K562 (cell line): ENCODE data around the gene RNF207. TPM values are rescaled to one million over a fixed set of nuclear protein-coding genes. Genes with fewer than 3 reads are reported as not detected.
A peak's percentile ranks its signal among the peaks of the same experiment; 100 is the strongest.

Source experiments
- CHD1 ChIP-seq: fragments of 200-600 bp; sonication (generic); IDR thresholded peaks from one replicate; pipeline ENCODE4 v1.6.1; 2012; ENCODE audit warnings: mild to moderate bottlenecking, moderate library complexity, low read length, inconsistent platforms
- ESRRB ChIP-seq: fragments of 250-450 bp; sonication (Bioruptor Pico); IDR thresholded peaks from 2 replicates; pipeline ENCODE4 v1.5.0; 2020; ENCODE audit warnings: mild to moderate bottlenecking, moderate library complexity, borderline replicate concordance
- MEIS2 ChIP-seq: fragments of 450-650 bp; IDR thresholded peaks from 2 replicates; pipeline ENCODE4 v1.6.1; 2014; ENCODE audit warnings: mild to moderate bottlenecking; ENCODE audit not compliant: partially characterized antibody
- NRF1 ChIP-seq, 2 experiments: fragments of 450-650 bp; IDR thresholded peaks in 1 of 2; conservative IDR thresholded peaks in 1 of 2; 2 replicates each; pipeline ENCODE4 v1.6.1; 2014; ENCODE audit warnings: mild to moderate bottlenecking in 2 of 2
- RBBP5 ChIP-seq: fragments of 200-600 bp; sonication (generic); IDR thresholded peaks from 2 replicates; pipeline ENCODE4 v1.6.1; 2012; ENCODE audit warnings: borderline replicate concordance, mild to moderate bottlenecking, low read length, control low read depth, inconsistent platforms; ENCODE audit not compliant: insufficient read depth, poor library complexity, severe bottlenecking
- SIN3A ChIP-seq, 2 experiments: fragments of 150-350 bp in 1 of 2; IDR thresholded peaks; 2 replicates each; pipeline ENCODE4 v1.6.1; 2011 to 2016; ENCODE audit warnings: borderline replicate concordance in 2 of 2, low read depth in 2 of 2, low read length in 2 of 2, mild to moderate bottlenecking in 2 of 2, moderate library complexity in 2 of 2; ENCODE audit not compliant: control insufficient read depth in 1 of 2
- U2AF1 ChIP-seq: fragments of 200-400 bp; formaldehyde crosslinking; optimal IDR thresholded peaks from 2 replicates; pipeline ENCODE3; 2017; ENCODE audit warnings: mild to moderate bottlenecking, low read depth, low read length, moderate library complexity
- ZC3H4 ChIP-seq: sonication (generic); formaldehyde crosslinking; IDR thresholded peaks from 2 replicates; pipeline ENCODE4 v1.9.0; 2021; ENCODE audit warnings: missing genetic modification reagents, borderline replicate concordance
- ZFP36 ChIP-seq: fragments of 150-350 bp; IDR thresholded peaks from 2 replicates; pipeline ENCODE4 v1.6.1; 2018; ENCODE audit warnings: low read length, low read depth; ENCODE audit not compliant: partially characterized antibody
- ZNF174 ChIP-seq: fragments of 250-450 bp; sonication (Bioruptor Pico); IDR thresholded peaks from 2 replicates; pipeline ENCODE4 v1.4.0; 2020; ENCODE audit warnings: mild to moderate bottlenecking
- polyA plus RNA-seq, 8 experiments: library from polyadenylated mRNA; depleted of rRNA in 4 of 8; stranded (reverse) in 5 of 8; unstranded in 3 of 8; fragments of >200 nt; fragmentation: Nextera tagmentation in 2 of 8; fragmentation: Illumina TruSeq in 1 of 8; extraction: Ambion mirVana in 2 of 8; extraction: Trizol in 1 of 8; gene quantifications; 2 replicates each; pipeline versions ENCODE4 v1.2.1 to v1.2.3, GENCODE V29; 2011 to 2014; ENCODE audit warnings: inconsistent platforms in 1 of 8, missing spikeins in 1 of 8
- total RNA-seq, 7 experiments: library from RNA; depleted of rRNA in 6 of 7; stranded (reverse); fragments of >200 nt in 6 of 7; fragmentation: Illumina TruSeq in 2 of 7; extraction: Trizol in 2 of 7; gene quantifications; 2 replicates each; pipeline versions ENCODE4 v1.2.1 to v1.2.3, GENCODE V29; 2011 to 2021; ENCODE audit warnings: low replicate concordance in 1 of 7
- TF ChIP-seq, protein P1 (sequence below): fragments of 450-650 bp; IDR thresholded peaks from 2 replicates; pipeline ENCODE4 v1.6.1; 2016; ENCODE audit warnings: borderline replicate concordance
- TF ChIP-seq, protein P2 (sequence below): sonication (generic); formaldehyde crosslinking; IDR thresholded peaks from 2 replicates; pipeline ENCODE4 v1.8.1; 2022; ENCODE audit warnings: missing genetic modification reagents
- TF ChIP-seq, protein P3 (sequence below): fragments of 200-800 bp; sonication (Bioruptor generic); IDR thresholded peaks from 2 replicates; pipeline ENCODE4 v1.6.1; 2017; ENCODE audit warnings: missing genetic modification characterization, missing compliant biosample characterization
- TF ChIP-seq, protein P4 (sequence below), 2 experiments: fragments of 450-650 bp; IDR thresholded peaks; 2 replicates each; pipeline ENCODE4 v1.6.1; 2018; ENCODE audit warnings: mild to moderate bottlenecking in 2 of 2, low read depth in 1 of 2; ENCODE audit not compliant: partially characterized antibody in 2 of 2

RNF207 gene
- total and polyA plus RNA-seq, 9 of the 15 experiments (the other 6 are each of a cell fraction or from before 2014, with no cell fraction given): 2.7 to 30.6 (median 12.9) TPM

DNA sequence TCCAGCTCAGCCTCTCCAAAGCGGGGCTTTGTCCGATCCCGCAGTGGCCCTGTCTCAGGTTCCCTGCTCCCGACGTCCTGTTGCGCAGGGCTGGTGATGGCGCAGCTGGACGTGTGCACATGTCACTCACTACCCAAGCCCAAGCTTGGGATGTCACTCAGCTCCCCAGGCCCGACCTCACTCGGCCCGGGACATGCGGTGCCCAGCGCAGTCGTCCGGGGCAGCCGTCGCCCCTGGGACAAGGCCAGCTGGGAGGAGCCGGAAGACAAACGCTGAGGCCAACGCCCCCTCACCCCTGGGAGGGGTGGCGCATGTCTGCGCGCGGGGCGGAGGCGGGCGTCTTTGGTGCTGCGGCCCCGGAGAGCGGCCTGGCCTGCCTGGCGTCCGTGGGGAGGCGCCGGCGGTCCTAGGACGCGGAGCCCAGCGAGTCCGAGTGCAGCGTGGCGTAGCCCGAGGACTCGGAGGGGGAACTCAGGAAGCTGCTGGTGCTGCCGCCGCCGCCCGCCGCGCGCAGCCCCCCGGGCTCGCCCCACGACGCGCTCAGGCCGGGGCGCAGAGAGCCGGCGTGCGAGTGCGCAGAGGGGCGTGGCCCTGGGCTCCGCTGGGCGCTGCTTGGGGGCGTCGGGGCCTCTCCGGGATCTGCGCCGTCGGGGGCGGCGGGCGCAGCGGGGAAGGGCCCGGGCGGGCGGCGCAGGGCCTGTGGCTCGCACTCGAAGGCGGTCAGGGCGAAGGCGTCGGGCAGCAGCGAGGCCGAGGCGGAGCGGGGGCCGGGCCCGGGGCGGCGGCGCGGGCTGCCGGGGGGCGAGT, 43.2 kb downstream of the RNF207 start (continued):
- TF ChIP-seq, protein P1, sequence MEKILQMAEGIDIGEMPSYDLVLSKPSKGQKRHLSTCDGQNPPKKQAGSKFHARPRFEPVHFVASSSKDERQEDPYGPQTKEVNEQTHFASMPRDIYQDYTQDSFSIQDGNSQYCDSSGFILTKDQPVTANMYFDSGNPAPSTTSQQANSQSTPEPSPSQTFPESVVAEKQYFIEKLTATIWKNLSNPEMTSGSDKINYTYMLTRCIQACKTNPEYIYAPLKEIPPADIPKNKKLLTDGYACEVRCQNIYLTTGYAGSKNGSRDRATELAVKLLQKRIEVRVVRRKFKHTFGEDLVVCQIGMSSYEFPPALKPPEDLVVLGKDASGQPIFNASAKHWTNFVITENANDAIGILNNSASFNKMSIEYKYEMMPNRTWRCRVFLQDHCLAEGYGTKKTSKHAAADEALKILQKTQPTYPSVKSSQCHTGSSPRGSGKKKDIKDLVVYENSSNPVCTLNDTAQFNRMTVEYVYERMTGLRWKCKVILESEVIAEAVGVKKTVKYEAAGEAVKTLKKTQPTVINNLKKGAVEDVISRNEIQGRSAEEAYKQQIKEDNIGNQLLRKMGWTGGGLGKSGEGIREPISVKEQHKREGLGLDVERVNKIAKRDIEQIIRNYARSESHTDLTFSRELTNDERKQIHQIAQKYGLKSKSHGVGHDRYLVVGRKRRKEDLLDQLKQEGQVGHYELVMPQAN: no peak
- TF ChIP-seq, protein P2, sequence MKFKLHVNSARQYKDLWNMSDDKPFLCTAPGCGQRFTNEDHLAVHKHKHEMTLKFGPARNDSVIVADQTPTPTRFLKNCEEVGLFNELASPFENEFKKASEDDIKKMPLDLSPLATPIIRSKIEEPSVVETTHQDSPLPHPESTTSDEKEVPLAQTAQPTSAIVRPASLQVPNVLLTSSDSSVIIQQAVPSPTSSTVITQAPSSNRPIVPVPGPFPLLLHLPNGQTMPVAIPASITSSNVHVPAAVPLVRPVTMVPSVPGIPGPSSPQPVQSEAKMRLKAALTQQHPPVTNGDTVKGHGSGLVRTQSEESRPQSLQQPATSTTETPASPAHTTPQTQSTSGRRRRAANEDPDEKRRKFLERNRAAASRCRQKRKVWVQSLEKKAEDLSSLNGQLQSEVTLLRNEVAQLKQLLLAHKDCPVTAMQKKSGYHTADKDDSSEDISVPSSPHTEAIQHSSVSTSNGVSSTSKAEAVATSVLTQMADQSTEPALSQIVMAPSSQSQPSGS (CRISPR knock-in tag): no peak
- TF ChIP-seq MEIS2 (peak; percentile 19), CHD1 (no peak), SIN3A (IDR thresholded peaks at IDR 0.05; ENCODE audit: borderline replicate concordance in 2 of 2, control insufficient read depth in 1 of 2, low read depth in 2 of 2, low read length in 2 of 2) (no peak), NRF1 (conservative IDR thresholded peaks at IDR 0.05 in 1 of 2, IDR thresholded peaks at IDR 0.05 in 1 of 2) (peak; percentile 62 to 70), ZNF174 (CRISPR knock-in tag) (no peak), ZFP36 (no peak), ZC3H4 (CRISPR knock-in tag) (no peak), ESRRB (CRISPR knock-in tag) (no peak), U2AF1 (peak; percentile 36), RBBP5 (no peak)
- TF ChIP-seq, protein P3, sequence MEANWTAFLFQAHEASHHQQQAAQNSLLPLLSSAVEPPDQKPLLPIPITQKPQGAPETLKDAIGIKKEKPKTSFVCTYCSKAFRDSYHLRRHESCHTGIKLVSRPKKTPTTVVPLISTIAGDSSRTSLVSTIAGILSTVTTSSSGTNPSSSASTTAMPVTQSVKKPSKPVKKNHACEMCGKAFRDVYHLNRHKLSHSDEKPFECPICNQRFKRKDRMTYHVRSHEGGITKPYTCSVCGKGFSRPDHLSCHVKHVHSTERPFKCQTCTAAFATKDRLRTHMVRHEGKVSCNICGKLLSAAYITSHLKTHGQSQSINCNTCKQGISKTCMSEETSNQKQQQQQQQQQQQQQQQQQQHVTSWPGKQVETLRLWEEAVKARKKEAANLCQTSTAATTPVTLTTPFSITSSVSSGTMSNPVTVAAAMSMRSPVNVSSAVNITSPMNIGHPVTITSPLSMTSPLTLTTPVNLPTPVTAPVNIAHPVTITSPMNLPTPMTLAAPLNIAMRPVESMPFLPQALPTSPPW: peak; percentile 48
- TF ChIP-seq, protein P4, sequence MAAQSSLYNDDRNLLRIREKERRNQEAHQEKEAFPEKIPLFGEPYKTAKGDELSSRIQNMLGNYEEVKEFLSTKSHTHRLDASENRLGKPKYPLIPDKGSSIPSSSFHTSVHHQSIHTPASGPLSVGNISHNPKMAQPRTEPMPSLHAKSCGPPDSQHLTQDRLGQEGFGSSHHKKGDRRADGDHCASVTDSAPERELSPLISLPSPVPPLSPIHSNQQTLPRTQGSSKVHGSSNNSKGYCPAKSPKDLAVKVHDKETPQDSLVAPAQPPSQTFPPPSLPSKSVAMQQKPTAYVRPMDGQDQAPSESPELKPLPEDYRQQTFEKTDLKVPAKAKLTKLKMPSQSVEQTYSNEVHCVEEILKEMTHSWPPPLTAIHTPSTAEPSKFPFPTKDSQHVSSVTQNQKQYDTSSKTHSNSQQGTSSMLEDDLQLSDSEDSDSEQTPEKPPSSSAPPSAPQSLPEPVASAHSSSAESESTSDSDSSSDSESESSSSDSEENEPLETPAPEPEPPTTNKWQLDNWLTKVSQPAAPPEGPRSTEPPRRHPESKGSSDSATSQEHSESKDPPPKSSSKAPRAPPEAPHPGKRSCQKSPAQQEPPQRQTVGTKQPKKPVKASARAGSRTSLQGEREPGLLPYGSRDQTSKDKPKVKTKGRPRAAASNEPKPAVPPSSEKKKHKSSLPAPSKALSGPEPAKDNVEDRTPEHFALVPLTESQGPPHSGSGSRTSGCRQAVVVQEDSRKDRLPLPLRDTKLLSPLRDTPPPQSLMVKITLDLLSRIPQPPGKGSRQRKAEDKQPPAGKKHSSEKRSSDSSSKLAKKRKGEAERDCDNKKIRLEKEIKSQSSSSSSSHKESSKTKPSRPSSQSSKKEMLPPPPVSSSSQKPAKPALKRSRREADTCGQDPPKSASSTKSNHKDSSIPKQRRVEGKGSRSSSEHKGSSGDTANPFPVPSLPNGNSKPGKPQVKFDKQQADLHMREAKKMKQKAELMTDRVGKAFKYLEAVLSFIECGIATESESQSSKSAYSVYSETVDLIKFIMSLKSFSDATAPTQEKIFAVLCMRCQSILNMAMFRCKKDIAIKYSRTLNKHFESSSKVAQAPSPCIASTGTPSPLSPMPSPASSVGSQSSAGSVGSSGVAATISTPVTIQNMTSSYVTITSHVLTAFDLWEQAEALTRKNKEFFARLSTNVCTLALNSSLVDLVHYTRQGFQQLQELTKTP (IDR thresholded peaks at IDR 0.05; ENCODE audit: low read depth in 1 of 2, partially characterized antibody in 2 of 2): no peak
